KBM-7 (cell line): ENCODE data around the gene ELOVL1.

Experiments used
- DNase-seq: peaks from one replicate; pipeline ENCODE4 v3.0.0-alpha.2; 2015
- in situ Hi-C: fragments of 300-500 bp; cut with MboI; formaldehyde crosslinking; loops from 2 replicates; pipeline ENCODE4 v1.14.3; 2020; ENCODE audit warnings: low sequenced_read_pairs, low pct_unique_long_range_greater_than_20kb, mixed read lengths

Gene ELOVL1

GRCh38 chr1:43313771-43314170, 54.0 kb downstream of the ELOVL1 start:
- in situ Hi-C loops = no loop called here
- DNase-seq = no peak
